ENCODE results near the gene TBX2. TPM values are rescaled to one million over a fixed set of nuclear protein-coding genes. Genes with fewer than 3 reads are reported as not detected.

Gene TBX2
- polyA plus RNA-seq, 1 donor (not counting 4 experiments of a cell fraction or from before 2014, with no cell fraction given) = not detected

- DNase-seq (ENCODE audit: low read depth, low spot score) = no peak
- H4K20me1 ChIP-seq (ENCODE audit: control insufficient read depth, extremely low read depth, insufficient read depth, low read length) = peaks cover 6% of the 10 kb centered on the region
- no peaks in the 10 kb centered on the region for H3K9me3 ChIP-seq (ENCODE audit: control insufficient read depth, low read depth, low read length)
- H3K4me2 ChIP-seq (ENCODE audit: control insufficient read depth, extremely low read depth, insufficient read depth, low read depth, low read length) = no peak overlapping the region
- no peaks in the 10 kb centered on the region for H3K79me2 ChIP-seq (ENCODE audit: control insufficient read depth, insufficient read depth, low read length)
- H3K4me3 ChIP-seq (ENCODE audit: control insufficient read depth in 2 of 3, extremely low read depth in 1 of 3, insufficient read depth in 2 of 3, low read depth in 1 of 3, low read length in 3 of 3) = no peak overlapping the region
- dilution Hi-C loops (cut with MboI; ENCODE audit: extremely low pct_ligation_motif_present, low sequenced_read_pairs) = no loop called here
- no peaks in the 10 kb centered on the region for H3K9me1 ChIP-seq (ENCODE audit: control insufficient read depth, extremely low read depth, insufficient read depth, low read length)
- H2AFZ ChIP-seq (ENCODE audit: control insufficient read depth, low read length) = no peak overlapping the region
- no peak overlapping the region for H3K9ac ChIP-seq (ENCODE audit: control insufficient read depth, extremely low read depth, insufficient read depth, low read length)
- H3K27me3 ChIP-seq (ENCODE audit: control insufficient read depth, extremely low read depth, insufficient read depth, low read length) = peaks cover 94% of the 10 kb centered on the region
- no peak for FAIRE-seq
- no peak overlapping the region for H3K27ac ChIP-seq (ENCODE audit: control insufficient read depth, insufficient read depth, low read length)
- TF ChIP-seq, protein P1, sequence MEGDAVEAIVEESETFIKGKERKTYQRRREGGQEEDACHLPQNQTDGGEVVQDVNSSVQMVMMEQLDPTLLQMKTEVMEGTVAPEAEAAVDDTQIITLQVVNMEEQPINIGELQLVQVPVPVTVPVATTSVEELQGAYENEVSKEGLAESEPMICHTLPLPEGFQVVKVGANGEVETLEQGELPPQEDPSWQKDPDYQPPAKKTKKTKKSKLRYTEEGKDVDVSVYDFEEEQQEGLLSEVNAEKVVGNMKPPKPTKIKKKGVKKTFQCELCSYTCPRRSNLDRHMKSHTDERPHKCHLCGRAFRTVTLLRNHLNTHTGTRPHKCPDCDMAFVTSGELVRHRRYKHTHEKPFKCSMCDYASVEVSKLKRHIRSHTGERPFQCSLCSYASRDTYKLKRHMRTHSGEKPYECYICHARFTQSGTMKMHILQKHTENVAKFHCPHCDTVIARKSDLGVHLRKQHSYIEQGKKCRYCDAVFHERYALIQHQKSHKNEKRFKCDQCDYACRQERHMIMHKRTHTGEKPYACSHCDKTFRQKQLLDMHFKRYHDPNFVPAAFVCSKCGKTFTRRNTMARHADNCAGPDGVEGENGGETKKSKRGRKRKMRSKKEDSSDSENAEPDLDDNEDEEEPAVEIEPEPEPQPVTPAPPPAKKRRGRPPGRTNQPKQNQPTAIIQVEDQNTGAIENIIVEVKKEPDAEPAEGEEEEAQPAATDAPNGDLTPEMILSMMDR (optimal IDR thresholded peaks at IDR 0.05 in 1 of 3, IDR thresholded peaks at IDR 0.05 in 1 of 3, conservative IDR thresholded peaks at IDR 0.05 in 1 of 3; ENCODE audit: extremely low read depth in 1 of 3, insufficient read depth in 2 of 3, low read length in 3 of 3) = no peak
- no peak for TF ChIP-seq EZH2 (IDR thresholded peaks at IDR 0.05; ENCODE audit: low read length)
- no peaks in the 10 kb centered on the region for H3K36me3 ChIP-seq (ENCODE audit: control insufficient read depth in 2 of 2, extremely low read depth in 1 of 2, insufficient read depth in 2 of 2, low read length in 2 of 2)
- peaks cover 11% of the 10 kb centered on the region for H3K4me1 ChIP-seq (ENCODE audit: control insufficient read depth, extremely low read depth, insufficient read depth, low read length)
Observed at GRCh38 chr17:61402073-61402541, 2.5 kb downstream of the TBX2 start.

DNA sequence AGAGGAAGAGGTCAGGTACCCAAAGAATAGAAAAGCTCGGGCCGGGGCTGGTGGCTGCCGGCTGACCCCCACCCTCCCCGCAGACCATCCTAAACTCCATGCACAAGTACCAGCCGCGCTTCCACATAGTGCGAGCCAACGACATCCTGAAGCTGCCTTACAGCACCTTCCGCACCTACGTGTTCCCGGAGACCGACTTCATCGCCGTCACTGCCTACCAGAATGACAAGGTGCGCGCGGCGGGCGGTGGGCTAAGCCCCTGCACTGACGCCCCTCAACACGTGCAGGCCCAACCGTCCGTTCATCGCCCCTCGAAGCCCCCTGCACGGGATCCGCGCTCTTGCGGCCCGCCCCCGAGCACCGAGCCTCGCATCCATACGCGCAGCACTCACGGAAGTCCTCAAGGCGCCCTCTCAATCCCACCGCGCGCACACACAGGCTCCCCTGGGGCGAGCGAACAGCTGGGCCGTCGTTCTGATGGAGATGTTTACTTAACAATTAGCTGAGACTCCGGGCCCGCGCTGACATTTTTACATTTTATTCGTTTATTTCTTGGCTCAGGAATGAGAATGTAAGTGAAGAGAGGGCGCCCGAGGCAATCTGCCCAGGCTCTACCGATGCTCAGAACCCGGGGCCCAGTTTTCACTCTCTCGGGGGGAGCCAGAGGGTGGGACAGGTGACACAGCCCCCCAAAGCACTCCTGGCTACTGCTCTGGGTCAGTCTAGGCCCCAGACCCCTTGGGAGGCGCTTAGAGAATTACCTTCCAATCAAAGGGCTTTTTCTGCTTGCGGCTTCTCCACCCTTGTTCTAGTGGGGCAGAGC lies 3.5 kb downstream of the TBX2 start:
- no peaks in the 10 kb centered on the region for H3K36me3 ChIP-seq (ENCODE audit: control insufficient read depth in 2 of 2, extremely low read depth in 1 of 2, insufficient read depth in 2 of 2, low read length in 2 of 2)
- H4K20me1 ChIP-seq (ENCODE audit: control insufficient read depth, extremely low read depth, insufficient read depth, low read length) = peaks cover 6% of the 10 kb centered on the region
- H3K27me3 ChIP-seq (ENCODE audit: control insufficient read depth, extremely low read depth, insufficient read depth, low read length) = peaks cover 87% of the 10 kb centered on the region
- H3K4me1 ChIP-seq (ENCODE audit: control insufficient read depth, extremely low read depth, insufficient read depth, low read length) = peaks cover 11% of the 10 kb centered on the region
- H3K9me1 ChIP-seq (ENCODE audit: control insufficient read depth, extremely low read depth, insufficient read depth, low read length) = no peaks in the 10 kb centered on the region
- no peak overlapping the region for H3K27ac ChIP-seq (ENCODE audit: control insufficient read depth, insufficient read depth, low read length)
- no peaks in the 10 kb centered on the region for H3K79me2 ChIP-seq (ENCODE audit: control insufficient read depth, insufficient read depth, low read length)
- no peak overlapping the region for H3K4me3 ChIP-seq (ENCODE audit: control insufficient read depth in 2 of 3, extremely low read depth in 1 of 3, insufficient read depth in 2 of 3, low read depth in 1 of 3, low read length in 3 of 3)
- H3K4me2 ChIP-seq (ENCODE audit: control insufficient read depth, extremely low read depth, insufficient read depth, low read depth, low read length) = peak overlapping the region; percentile 58
- no peaks in the 10 kb centered on the region for H3K9me3 ChIP-seq (ENCODE audit: control insufficient read depth, low read depth, low read length)
- H2AFZ ChIP-seq (ENCODE audit: control insufficient read depth, low read length) = no peak overlapping the region
- dilution Hi-C loops (cut with MboI; ENCODE audit: extremely low pct_ligation_motif_present, low sequenced_read_pairs) = no loop called here
- FAIRE-seq (no peak), DNase-seq (ENCODE audit: low read depth, low spot score) (no peak)
- TF ChIP-seq EZH2 (IDR thresholded peaks at IDR 0.05; ENCODE audit: low read length) = peak; percentile 80
- TF ChIP-seq, protein P1 (optimal IDR thresholded peaks at IDR 0.05 in 1 of 3, IDR thresholded peaks at IDR 0.05 in 1 of 3, conservative IDR thresholded peaks at IDR 0.05 in 1 of 3; ENCODE audit: extremely low read depth in 1 of 3, insufficient read depth in 2 of 3, low read length in 3 of 3) = no peak
- H3K9ac ChIP-seq (ENCODE audit: control insufficient read depth, extremely low read depth, insufficient read depth, low read length) = no peak overlapping the region

All from keratinocyte (primary cell).